Activated T-cell treated with anti-CD3 and anti-CD28 coated beads, Interleukin-2, amount 50 U/mL, for 24 hours (primary cell): ENCODE results near the gene OLFML2A.
"Not testable (repeated sequence)": the region's sequence is repeated elsewhere in the genome, so short reads cannot be mapped to it uniquely, and the experiment has no call there.

Source experiments
- DNase-seq: peaks from one replicate; pipeline ENCODE4 v3.0.0-alpha.2; 2020
- H3K27ac Mint-ChIP-seq: 2 replicates; pipeline ENCODE4 v1.8.0; 2020; ENCODE audit warnings: mild to moderate bottlenecking, mixed read lengths
- H3K27me3 Mint-ChIP-seq: 2 replicates; pipeline ENCODE4 v1.8.0; 2020; ENCODE audit warnings: mixed read lengths
- H3K36me3 Mint-ChIP-seq: 2 replicates; pipeline ENCODE4 v1.8.0; 2020; ENCODE audit warnings: low read depth, mixed read lengths
- H3K4me1 Mint-ChIP-seq: 2 replicates; pipeline ENCODE4 v1.8.0; 2020; ENCODE audit warnings: low read depth, mixed read lengths
- H3K4me3 Mint-ChIP-seq: 2 replicates; pipeline ENCODE4 v1.8.0; 2020; ENCODE audit warnings: mild to moderate bottlenecking, moderate library complexity, mixed read lengths
- H3K9me3 Mint-ChIP-seq: 2 replicates; pipeline ENCODE4 v1.8.0; 2020; ENCODE audit warnings: mixed read lengths

OLFML2A gene

GRCh38 chr9:124831642-124832364 is 54.9 kb downstream of the OLFML2A start:
- no peaks in the 10 kb centered on the region for H3K36me3 Mint-ChIP-seq

GRCh38 chr9:124834591-124834990 is 57.7 kb downstream of the OLFML2A start:
- Mint-ChIP-seq H3K9me3 (no peaks in the 10 kb centered on the region), H3K4me3 (no peak overlapping the region), H3K4me1 (no peaks in the 10 kb centered on the region), H3K36me3 (no peaks in the 10 kb centered on the region), H3K27ac (no peak overlapping the region), H3K27me3 (peaks cover 27% of the 10 kb centered on the region)
- DNase-seq: no peak

More at GRCh38 chr9:124831642-124832364, 54.9 kb downstream of the OLFML2A start:
- Mint-ChIP-seq H3K4me1 (no peaks in the 10 kb centered on the region), H3K4me3 (no peak overlapping the region), H3K27ac (no peak overlapping the region), H3K27me3 (peaks cover 8% of the 10 kb centered on the region), H3K9me3 (no peaks in the 10 kb centered on the region)
- DNase-seq: no peak

- H3K27ac Mint-ChIP-seq: no peak overlapping the region
- no peaks in the 10 kb centered on the region for H3K36me3 Mint-ChIP-seq
- DNase-seq: no peak
- no peak overlapping the region for H3K4me3 Mint-ChIP-seq
- H3K9me3 Mint-ChIP-seq: no peaks in the 10 kb centered on the region
- no peaks in the 10 kb centered on the region for H3K4me1 Mint-ChIP-seq
- peaks cover 30% of the 10 kb centered on the region for H3K27me3 Mint-ChIP-seq
These were observed 58.2 kb downstream of the OLFML2A start for GRCh38 chr9:124835026-124835557.

- peaks cover 28% of the 10 kb centered on the region for H3K27me3 Mint-ChIP-seq
- H3K27ac Mint-ChIP-seq, DNase-seq, H3K4me1 Mint-ChIP-seq, H3K9me3 Mint-ChIP-seq, H3K36me3 Mint-ChIP-seq, H3K4me3 Mint-ChIP-seq: not testable (repeated sequence)
These were observed 61.2 kb downstream of the OLFML2A start for GRCh38 chr9:124838132-124838531.

- not testable (repeated sequence) for H3K4me3 Mint-ChIP-seq, H3K9me3 Mint-ChIP-seq, H3K4me1 Mint-ChIP-seq, H3K27ac Mint-ChIP-seq, DNase-seq, H3K36me3 Mint-ChIP-seq
- peaks cover 28% of the 10 kb centered on the region for H3K27me3 Mint-ChIP-seq
These were observed 61.8 kb downstream of the OLFML2A start for GRCh38 chr9:124838567-124839275.

- no peaks in the 10 kb centered on the region for H3K4me1 Mint-ChIP-seq
- H3K4me3 Mint-ChIP-seq: no peak overlapping the region
- H3K27ac Mint-ChIP-seq: no peak overlapping the region
- peaks cover 28% of the 10 kb centered on the region for H3K27me3 Mint-ChIP-seq
- no peak for DNase-seq
- H3K36me3 Mint-ChIP-seq: no peaks in the 10 kb centered on the region
- H3K9me3 Mint-ChIP-seq: no peaks in the 10 kb centered on the region
These were observed 62.8 kb downstream of the OLFML2A start for GRCh38 chr9:124839612-124840299.

GRCh38 chr9:124840300-124840833 is 63.4 kb downstream of the OLFML2A start:
- DNase-seq: no peak
- no peaks in the 10 kb centered on the region for H3K36me3 Mint-ChIP-seq
- no peaks in the 10 kb centered on the region for H3K9me3 Mint-ChIP-seq
- H3K27ac Mint-ChIP-seq: no peak overlapping the region
- no peak overlapping the region for H3K4me3 Mint-ChIP-seq
- no peaks in the 10 kb centered on the region for H3K4me1 Mint-ChIP-seq
- H3K27me3 Mint-ChIP-seq: peaks cover 28% of the 10 kb centered on the region

- no peak overlapping the region for H3K4me3 Mint-ChIP-seq
- H3K27me3 Mint-ChIP-seq: peaks cover 28% of the 10 kb centered on the region
- H3K9me3 Mint-ChIP-seq: no peaks in the 10 kb centered on the region
- no peaks in the 10 kb centered on the region for H3K36me3 Mint-ChIP-seq
- no peak overlapping the region for H3K27ac Mint-ChIP-seq
- no peak for DNase-seq
- no peaks in the 10 kb centered on the region for H3K4me1 Mint-ChIP-seq
These were observed 64.3 kb downstream of the OLFML2A start for GRCh38 chr9:124841075-124841821.

GRCh38 chr9:124843456-124844034 is 66.6 kb downstream of the OLFML2A start:
- Mint-ChIP-seq H3K36me3 (no peaks in the 10 kb centered on the region), H3K27me3 (peaks cover 11% of the 10 kb centered on the region), H3K27ac (no peak overlapping the region), H3K4me1 (no peaks in the 10 kb centered on the region), H3K9me3 (no peaks in the 10 kb centered on the region), H3K4me3 (no peak overlapping the region)
- DNase-seq: no peak

- Mint-ChIP-seq H3K4me1 (no peaks in the 10 kb centered on the region), H3K9me3 (no peaks in the 10 kb centered on the region), H3K27me3 (peaks cover 9% of the 10 kb centered on the region), H3K27ac (no peak overlapping the region), H3K4me3 (no peak overlapping the region), H3K36me3 (no peaks in the 10 kb centered on the region)
- no peak for DNase-seq
These were observed 67.4 kb downstream of the OLFML2A start for GRCh38 chr9:124844291-124844690.

- not testable (repeated sequence) for H3K27ac Mint-ChIP-seq, H3K4me1 Mint-ChIP-seq, H3K9me3 Mint-ChIP-seq, H3K27me3 Mint-ChIP-seq, H3K4me3 Mint-ChIP-seq, DNase-seq, H3K36me3 Mint-ChIP-seq
These were observed 69.5 kb downstream of the OLFML2A start for GRCh38 chr9:124846467-124846866.

- no peaks in the 10 kb centered on the region for H3K36me3 Mint-ChIP-seq
- H3K4me1 Mint-ChIP-seq: no peaks in the 10 kb centered on the region
- H3K9me3 Mint-ChIP-seq: no peaks in the 10 kb centered on the region
- H3K27me3 Mint-ChIP-seq: peaks cover 10% of the 10 kb centered on the region
- H3K4me3 Mint-ChIP-seq: no peak overlapping the region
- no peak for DNase-seq
- H3K27ac Mint-ChIP-seq: no peak overlapping the region
These were observed 70.0 kb downstream of the OLFML2A start for GRCh38 chr9:124846969-124847368.

- H3K4me3 Mint-ChIP-seq: no peak overlapping the region
- no peaks in the 10 kb centered on the region for H3K36me3 Mint-ChIP-seq
- peaks cover 15% of the 10 kb centered on the region for H3K4me1 Mint-ChIP-seq
- DNase-seq: no peak
- H3K27me3 Mint-ChIP-seq: peaks cover 14% of the 10 kb centered on the region
- no peaks in the 10 kb centered on the region for H3K9me3 Mint-ChIP-seq
- no peak overlapping the region for H3K27ac Mint-ChIP-seq
These were observed 72.9 kb downstream of the OLFML2A start for GRCh38 chr9:124849801-124850200.
